H9 (cell line): ENCODE results near the gene ITPR3. TPM values are rescaled to one million over a fixed set of nuclear protein-coding genes. Genes with fewer than 3 reads are reported as not detected.

Experiments used
- DNase-seq: peaks from one replicate; pipeline ENCODE4 v3.0.0-alpha.2; 2017
- H2AFZ ChIP-seq: one replicate; pipeline ENCODE4 v1.6.1; 2013; ENCODE audit warnings: mild to moderate bottlenecking, low read length, control low read depth, moderate library complexity
- H2AK5ac ChIP-seq: 2 replicates; pipeline ENCODE4 v1.6.1; 2013; ENCODE audit warnings: low read length, control low read depth, mixed read lengths; ENCODE audit not compliant: insufficient read length
- H2BK120ac ChIP-seq: one replicate; pipeline ENCODE4 v1.6.1; 2013; ENCODE audit warnings: low read depth, mild to moderate bottlenecking, low read length, control low read depth, inconsistent platforms; ENCODE audit not compliant: poor library complexity, severe bottlenecking
- H2BK12ac ChIP-seq: 2 replicates; pipeline ENCODE4 v1.6.1; 2013; ENCODE audit warnings: low read length, control low read depth, mixed read lengths, low read depth; ENCODE audit not compliant: insufficient read length
- H2BK15ac ChIP-seq: 2 replicates; pipeline ENCODE4 v1.6.1; 2013; ENCODE audit warnings: low read depth, low read length, control low read depth
- H2BK20ac ChIP-seq: one replicate; pipeline ENCODE4 v1.6.1; 2013; ENCODE audit warnings: low read depth, mild to moderate bottlenecking, low read length, control low read depth, inconsistent platforms; ENCODE audit not compliant: poor library complexity, severe bottlenecking
- H2BK5ac ChIP-seq: 2 replicates; pipeline ENCODE4 v1.6.1; 2013; ENCODE audit warnings: low read length, control low read depth, mixed read lengths; ENCODE audit not compliant: insufficient read length
- H3K14ac ChIP-seq: 2 replicates; pipeline ENCODE4 v1.6.1; 2013; ENCODE audit warnings: low read length, control low read depth; ENCODE audit not compliant: insufficient read depth
- H3K18ac ChIP-seq: 2 replicates; pipeline ENCODE4 v1.6.1; 2013; ENCODE audit warnings: low read depth, mild to moderate bottlenecking, mixed read lengths, low read length, control low read depth; ENCODE audit not compliant: insufficient read length
- H3K23ac ChIP-seq: 2 replicates; pipeline ENCODE4 v1.6.1; 2013; ENCODE audit warnings: low read length, control low read depth, mixed read lengths, low read depth; ENCODE audit not compliant: insufficient read length
- H3K23me2 ChIP-seq: 2 replicates; pipeline ENCODE4 v1.6.1; 2013; ENCODE audit warnings: low read depth, mild to moderate bottlenecking, mixed read lengths, low read length, control low read depth; ENCODE audit not compliant: insufficient read length, poor library complexity, severe bottlenecking
- H3K27ac ChIP-seq: 2 replicates; pipeline ENCODE4 v1.5.1; 2013; ENCODE audit warnings: low read length, control low read depth, mixed read lengths, low read depth; ENCODE audit not compliant: insufficient read length
- H3K27me3 ChIP-seq: 2 replicates; pipeline ENCODE4 v1.6.1; 2013; ENCODE audit warnings: low read length, control low read depth, inconsistent platforms; ENCODE audit not compliant: insufficient read depth
- H3K4ac ChIP-seq: 2 replicates; pipeline ENCODE4 v1.6.1; 2013; ENCODE audit warnings: low read depth, mild to moderate bottlenecking, control low read depth, inconsistent platforms, low read length, moderate library complexity
- H3K4me1 ChIP-seq: 2 replicates; pipeline ENCODE4 v1.6.1; 2013; ENCODE audit warnings: low read length, control low read depth, inconsistent platforms; ENCODE audit not compliant: insufficient read depth
- H3K4me2 ChIP-seq: 2 replicates; pipeline ENCODE4 v1.6.1; 2013; ENCODE audit warnings: low read length, control low read depth, mixed read lengths; ENCODE audit not compliant: insufficient read length, insufficient read depth
- H3K56ac ChIP-seq: 2 replicates; pipeline ENCODE4 v1.6.1; 2013; ENCODE audit warnings: low read depth, mild to moderate bottlenecking, mixed read lengths, low read length, control low read depth; ENCODE audit not compliant: insufficient read length
- H3K79me1 ChIP-seq: 2 replicates; pipeline ENCODE4 v1.6.1; 2013; ENCODE audit warnings: low read depth, mild to moderate bottlenecking, moderate library complexity, low read length, control low read depth, inconsistent platforms; ENCODE audit not compliant: insufficient read depth, poor library complexity, severe bottlenecking
- H3K79me2 ChIP-seq: 2 replicates; pipeline ENCODE4 v1.6.1; 2013; ENCODE audit warnings: low read length, control low read depth, inconsistent platforms; ENCODE audit not compliant: insufficient read depth
- H3K9ac ChIP-seq: 2 replicates; pipeline ENCODE4 v1.6.1; 2013; ENCODE audit warnings: low read length, control low read depth, mixed read lengths; ENCODE audit not compliant: insufficient read length; ENCODE audit errors: extremely low read depth
- H3K9me3 ChIP-seq: one replicate; pipeline ENCODE4 v1.6.1; 2013; ENCODE audit warnings: low read depth, low read length, inconsistent platforms; ENCODE audit not compliant: control insufficient read depth
- H3T11ph ChIP-seq: one replicate; pipeline ENCODE4 v1.6.1; 2013; ENCODE audit warnings: mild to moderate bottlenecking, low read length, control low read depth, inconsistent platforms
- H4K20me1 ChIP-seq: one replicate; pipeline ENCODE4 v1.6.1; 2013; ENCODE audit not compliant: control insufficient read depth, insufficient read length, insufficient read depth
- H4K5ac ChIP-seq: 2 replicates; pipeline ENCODE4 v1.6.1; 2013; ENCODE audit warnings: low read depth, mild to moderate bottlenecking, mixed read lengths, low read length, control low read depth; ENCODE audit not compliant: insufficient read length
- H4K8ac ChIP-seq: replicated peaks from 2 replicates; pipeline ENCODE4 v1.6.1; 2013; ENCODE audit warnings: low read length, control low read depth, mixed read lengths, low read depth; ENCODE audit not compliant: insufficient read length
- H4K91ac ChIP-seq: 2 replicates; pipeline ENCODE4 v1.6.1; 2013; ENCODE audit warnings: low read depth, mild to moderate bottlenecking, moderate library complexity, mixed read lengths, low read length, control low read depth; ENCODE audit not compliant: insufficient read length
- H3K27ac Mint-ChIP-seq, 3 experiments: 2 replicates in 2 of 3; 3 replicates in 1 of 3; pipeline ENCODE4 v1.8.0; 2020 to 2021; ENCODE audit warnings: mixed read lengths in 3 of 3, mild to moderate bottlenecking in 1 of 3, moderate library complexity in 1 of 3
- H3K27me3 Mint-ChIP-seq: 2 replicates; pipeline ENCODE4 v1.8.0; 2021; ENCODE audit warnings: low read depth, mild to moderate bottlenecking, moderate library complexity, mixed read lengths
- H3K36me3 Mint-ChIP-seq, 3 experiments: 2 replicates in 2 of 3; 3 replicates in 1 of 3; pipeline ENCODE4 v1.8.0; 2020 to 2021; ENCODE audit warnings: low read depth in 3 of 3, mixed read lengths in 3 of 3; ENCODE audit not compliant: insufficient read depth in 1 of 3
- H3K4me1 Mint-ChIP-seq, 2 experiments: 2 replicates each; pipeline ENCODE4 v1.8.0; 2020; ENCODE audit warnings: mixed read lengths in 2 of 2
- H3K4me3 Mint-ChIP-seq, 2 experiments: 2 replicates in 1 of 2; 3 replicates in 1 of 2; pipeline ENCODE4 v1.8.0; 2020 to 2021; ENCODE audit warnings: mild to moderate bottlenecking in 2 of 2, mixed read lengths in 2 of 2, moderate library complexity in 1 of 2
- H3K9me3 Mint-ChIP-seq, 2 experiments: 2 replicates in 1 of 2; 3 replicates in 1 of 2; pipeline ENCODE4 v1.8.0; 2020; ENCODE audit warnings: mild to moderate bottlenecking in 2 of 2, mixed read lengths in 2 of 2, moderate library complexity in 1 of 2
- WGBS: extraction: QIAGEN DNeasy Blood & Tissue Kit; methylation state at CpG from one replicate; pipeline ENCODE4 v1.1.7; 2013; ENCODE audit warnings: missing lambda C conversion rate, low lambda C conversion rate, mixed read lengths; ENCODE audit not compliant: insufficient read length; ENCODE audit errors: extremely low coverage; 5-methylcytosine and 5-hydroxymethylcytosine counted together
- total RNA-seq: library from RNA; stranded (reverse); gene quantifications from 2 replicates; pipeline ENCODE4 v1.2.1, GENCODE V29; 2021
- TF ChIP-seq, protein P1 (sequence below): fragments of 200-600 bp; sonication (generic); conservative IDR thresholded peaks from 3 replicates; pipeline ENCODE4 v1.8.0; 2021; ENCODE audit warnings: antibody characterized with exemption, mild to moderate bottlenecking

ITPR3 gene
- total RNA-seq, 1 experiment from 2014 or later, result 40.3 TPM

GRCh38 chr6:33709605-33710295 lies 88.6 kb downstream of the ITPR3 start:
- H3K36me3 Mint-ChIP-seq, result peaks cover 22 to 53% (median 43%) of the 10 kb centered on the region in 3 experiments; a peak in 6 of 7 replicates

More at GRCh38 chr6:33709605-33710295, 88.6 kb downstream of the ITPR3 start:
- Histone ChIP-seq H2AFZ (no peak overlapping the region), H4K8ac (no peak overlapping the region), H4K20me1 (no peaks in the 10 kb centered on the region), H3K4me1 (peaks cover 10% of the 10 kb centered on the region; the same call in 1 of the 2 replicates), H3K56ac (no peak overlapping the region), H3K27me3 (no peaks in the 10 kb centered on the region), H3K18ac (no peak overlapping the region), H3K4me2 (no peak overlapping the region), H3K23me2 (peaks cover 5% of the 10 kb centered on the region), H3K4ac (no peak overlapping the region), H3K27ac (no peak overlapping the region), H2AK5ac (no peak overlapping the region), H2BK5ac (no peak overlapping the region), H3K79me1 (peaks cover 7% of the 10 kb centered on the region), H3K9me3 (no peaks in the 10 kb centered on the region), H2BK12ac (no peak overlapping the region), H2BK20ac (no peak overlapping the region), H2BK15ac (no peak overlapping the region), H3T11ph (no peak overlapping the region), H3K79me2 (peaks cover 2% of the 10 kb centered on the region; the same call in 1 of the 2 replicates), H4K91ac (no peak overlapping the region), H3K23ac (no peak overlapping the region), H4K5ac (no peak overlapping the region), H3K14ac (no peak overlapping the region), H2BK120ac (no peak overlapping the region), H3K9ac (no peak overlapping the region)
- H3K27me3 Mint-ChIP-seq, result no peaks in the 10 kb centered on the region; the same call in none of the 2 replicates
- TF ChIP-seq, protein P1, sequence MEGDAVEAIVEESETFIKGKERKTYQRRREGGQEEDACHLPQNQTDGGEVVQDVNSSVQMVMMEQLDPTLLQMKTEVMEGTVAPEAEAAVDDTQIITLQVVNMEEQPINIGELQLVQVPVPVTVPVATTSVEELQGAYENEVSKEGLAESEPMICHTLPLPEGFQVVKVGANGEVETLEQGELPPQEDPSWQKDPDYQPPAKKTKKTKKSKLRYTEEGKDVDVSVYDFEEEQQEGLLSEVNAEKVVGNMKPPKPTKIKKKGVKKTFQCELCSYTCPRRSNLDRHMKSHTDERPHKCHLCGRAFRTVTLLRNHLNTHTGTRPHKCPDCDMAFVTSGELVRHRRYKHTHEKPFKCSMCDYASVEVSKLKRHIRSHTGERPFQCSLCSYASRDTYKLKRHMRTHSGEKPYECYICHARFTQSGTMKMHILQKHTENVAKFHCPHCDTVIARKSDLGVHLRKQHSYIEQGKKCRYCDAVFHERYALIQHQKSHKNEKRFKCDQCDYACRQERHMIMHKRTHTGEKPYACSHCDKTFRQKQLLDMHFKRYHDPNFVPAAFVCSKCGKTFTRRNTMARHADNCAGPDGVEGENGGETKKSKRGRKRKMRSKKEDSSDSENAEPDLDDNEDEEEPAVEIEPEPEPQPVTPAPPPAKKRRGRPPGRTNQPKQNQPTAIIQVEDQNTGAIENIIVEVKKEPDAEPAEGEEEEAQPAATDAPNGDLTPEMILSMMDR, result no peak
- H3K4me1 Mint-ChIP-seq, result peaks cover 41 to 46% of the 10 kb centered on the region in 2 experiments
- no CpG with 5 or more reads among the region's 10 CpGs for whole genome bisulfite sequencing
- no peak overlapping the region for H3K4me3 Mint-ChIP-seq
- H3K27ac Mint-ChIP-seq, result no peak overlapping the region
- DNase-seq, result no peak
- no peaks in the 10 kb centered on the region for H3K9me3 Mint-ChIP-seq
